NCI-H2107 treated with DMSO at 0.1 percent for 48 hours (cell line): ENCODE data around the gene TBC1D3K.
"Not testable (repeated sequence)": the region's sequence is repeated elsewhere in the genome, so short reads cannot be mapped to it uniquely, and the experiment has no call there.

Experiments used
- DNase-seq: peaks from one replicate; lab custom pipeline; 2025; ENCODE audit not compliant: unreplicated experiment; lab: John Stamatoyannopoulos, UW

TBC1D3K gene

GRCh38 chr17:37924115-37924514, at the start of gene TBC1D3K:
TSS of gene TBC1D3K (plus strand) at chr17:37924415. CDS start at chr17:37926000, 1,585 bp downstream.
- DNase-seq: not testable (repeated sequence)

GRCh38 chr17:37884516-37884915, 39.7 kb upstream of the TBC1D3K start:
- no peak for DNase-seq

- no peak for DNase-seq
These were observed 39.1 kb upstream of the TBC1D3K start for GRCh38 chr17:37885136-37885535.

- no peak for DNase-seq
These were observed 35.3 kb upstream of the TBC1D3K start for GRCh38 chr17:37888881-37889280.

GRCh38 chr17:37896961-37897360, 27.3 kb upstream of the TBC1D3K start:
- not testable (repeated sequence) for DNase-seq
